Measurements from ENCODE around the gene EMILIN1. TPM values are rescaled to one million over a fixed set of nuclear protein-coding genes. Genes with fewer than 3 reads are reported as not detected.

The EMILIN1 gene
- total RNA-seq, 1 experiment from 2014 or later, result 1.2 TPM

- Histone ChIP-seq H2BK5ac (ENCODE audit: insufficient read length, low read length) (no peak overlapping the region), H2BK15ac (ENCODE audit: low read depth, low read length) (no peak overlapping the region), H3K27me3 (ENCODE audit: insufficient read depth, low read length) (peaks cover 14% of the 10 kb centered on the region; the same call in 1 of the 2 replicates), H2BK120ac (ENCODE audit: low read depth, low read length, poor library complexity, severe bottlenecking) (no peak overlapping the region), H2AFZ (ENCODE audit: low read length) (no peak overlapping the region), H3K9me3 (ENCODE audit: control insufficient read depth, low read depth, low read length) (no peaks in the 10 kb centered on the region), H3K23me2 (ENCODE audit: insufficient read length, low read depth, low read length, poor library complexity, severe bottlenecking) (peaks cover 11% of the 10 kb centered on the region), H2AK5ac (ENCODE audit: insufficient read length, low read length) (no peak overlapping the region), H2BK12ac (ENCODE audit: insufficient read length, low read depth, low read length) (no peak overlapping the region), H4K8ac (replicated peaks; ENCODE audit: insufficient read length, low read depth, low read length) (no peak overlapping the region), H3K4me2 (ENCODE audit: insufficient read depth, insufficient read length, low read length) (peak overlapping the region; percentile 94), H3K79me1 (ENCODE audit: insufficient read depth, low read depth, low read length, poor library complexity, severe bottlenecking) (no peaks in the 10 kb centered on the region), H3K4me1 (ENCODE audit: insufficient read depth, low read length) (peaks cover 2% of the 10 kb centered on the region), H3T11ph (ENCODE audit: low read length) (no peak overlapping the region), H3K56ac (ENCODE audit: insufficient read length, low read depth, low read length) (no peak overlapping the region), H3K18ac (ENCODE audit: insufficient read length, low read depth, low read length) (no peak overlapping the region), H4K91ac (ENCODE audit: insufficient read length, low read depth, low read length) (no peak overlapping the region), H4K20me1 (ENCODE audit: control insufficient read depth, insufficient read depth, insufficient read length) (peaks cover 2% of the 10 kb centered on the region), H3K79me2 (ENCODE audit: insufficient read depth, low read length) (no peaks in the 10 kb centered on the region), H3K14ac (ENCODE audit: insufficient read depth, low read length) (no peak overlapping the region), H3K27ac (ENCODE audit: insufficient read length, low read depth, low read length) (no peak overlapping the region), H3K23ac (ENCODE audit: insufficient read length, low read depth, low read length) (no peak overlapping the region), H3K9ac (ENCODE audit: extremely low read depth, insufficient read length, low read length) (no peak overlapping the region), H3K4ac (ENCODE audit: low read depth, low read length) (no peak overlapping the region), H2BK20ac (ENCODE audit: low read depth, low read length, poor library complexity, severe bottlenecking) (no peak overlapping the region), H4K5ac (ENCODE audit: insufficient read length, low read depth, low read length) (no peak overlapping the region)
- peak overlapping the region; percentile 80 to 89 for H3K4me3 Mint-ChIP-seq
- no peak for TF ChIP-seq CTCF (conservative IDR thresholded peaks at IDR 0.05)
- peaks cover 61% of the 10 kb centered on the region for H3K27me3 Mint-ChIP-seq (ENCODE audit: low read depth)
- no peak for DNase-seq
- no CpG with 5 or more reads among the region's 7 CpGs for WGBS (ENCODE audit: extremely low coverage, insufficient read length, low lambda C conversion rate)
- no peaks in the 10 kb centered on the region; a peak in 3 of 7 replicates for H3K36me3 Mint-ChIP-seq (ENCODE audit: insufficient read depth in 1 of 3, low read depth in 3 of 3)
- H3K9me3 Mint-ChIP-seq, result no peaks in the 10 kb centered on the region; a peak in 1 of 5 replicates
- H3K27ac Mint-ChIP-seq, result no peak overlapping the region; a peak in 1 of 7 replicates
- peaks cover 15 to 21% of the 10 kb centered on the region in 2 experiments for H3K4me1 Mint-ChIP-seq
Measured at GRCh38 chr2:27122791-27123190, 44.4 kb downstream of the EMILIN1 start.

Data from H9 (cell line).